ENCODE results near the gene PEX14.
"Not testable (repeated sequence)": the region's sequence is repeated elsewhere in the genome, so short reads cannot be mapped to it uniquely, and the experiment has no call there.

The PEX14 gene

DNA sequence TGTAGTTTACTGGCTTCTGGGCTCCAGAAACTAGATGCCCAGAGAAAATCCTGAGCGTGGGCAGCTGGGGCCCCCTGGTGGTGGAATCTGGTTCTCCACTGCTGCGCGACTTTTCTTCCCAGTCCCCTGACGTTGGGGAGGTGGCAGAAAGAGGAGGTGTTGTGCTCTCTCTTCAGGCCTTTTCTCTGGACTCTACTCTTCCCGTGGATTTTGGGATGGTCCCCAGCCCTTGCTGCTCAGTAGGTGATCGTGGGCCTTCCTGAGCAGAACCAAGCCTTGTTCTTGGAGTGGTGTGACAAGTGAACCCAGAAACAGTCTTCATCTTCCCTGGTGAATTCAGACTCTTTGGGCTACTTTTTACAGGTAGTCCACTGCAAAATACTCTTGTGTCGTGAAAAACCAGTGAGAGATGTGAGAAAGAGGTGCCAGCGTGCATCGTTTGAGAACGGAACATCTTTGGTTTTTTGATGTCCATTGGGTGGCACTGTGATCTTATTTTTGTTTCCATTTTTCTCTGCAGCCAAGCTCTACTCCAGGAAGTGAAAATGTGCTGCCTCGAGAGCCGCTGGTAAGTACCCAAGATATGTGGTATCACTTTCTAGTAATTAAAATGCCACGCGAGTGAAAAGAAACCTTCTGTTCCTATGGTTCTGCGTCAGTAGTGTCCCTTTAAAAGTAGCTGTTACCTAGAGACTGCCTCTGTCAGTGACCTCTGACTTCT is 20.2 kb downstream of the PEX14 start:
- FAIRE-seq, result peak; percentile 20

DNA sequence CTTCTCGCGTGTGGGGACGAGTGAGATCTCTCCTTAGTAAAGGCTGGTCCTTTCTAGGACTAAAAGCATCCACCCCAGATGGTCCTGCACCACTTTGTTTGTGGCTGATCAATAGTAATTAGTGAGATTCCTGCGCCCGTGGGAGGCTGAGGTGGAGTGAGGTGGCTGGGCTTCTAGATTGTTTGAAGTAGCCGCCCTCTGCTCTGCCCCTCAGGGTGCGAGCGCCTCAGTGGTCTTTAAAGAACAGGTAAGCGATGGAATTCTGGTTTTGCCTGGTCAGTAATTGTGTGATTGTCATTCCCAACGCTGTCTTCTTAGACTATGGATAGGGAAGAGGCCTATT is 20.7 kb downstream of the PEX14 start:
- FAIRE-seq, result no peak
- DNase-seq (ENCODE audit: insufficient read length, low spot score), result no peak
- no peak for TF ChIP-seq POLR2A (IDR thresholded peaks at IDR 0.05; ENCODE audit: low read depth, low read length)

More for the DNA sequence above, 20.2 kb downstream of the PEX14 start:
- peak; percentile 40 for DNase-seq (ENCODE audit: insufficient read length, low spot score)
- TF ChIP-seq POLR2A (IDR thresholded peaks at IDR 0.05; ENCODE audit: low read depth, low read length), result no peak

DNA sequence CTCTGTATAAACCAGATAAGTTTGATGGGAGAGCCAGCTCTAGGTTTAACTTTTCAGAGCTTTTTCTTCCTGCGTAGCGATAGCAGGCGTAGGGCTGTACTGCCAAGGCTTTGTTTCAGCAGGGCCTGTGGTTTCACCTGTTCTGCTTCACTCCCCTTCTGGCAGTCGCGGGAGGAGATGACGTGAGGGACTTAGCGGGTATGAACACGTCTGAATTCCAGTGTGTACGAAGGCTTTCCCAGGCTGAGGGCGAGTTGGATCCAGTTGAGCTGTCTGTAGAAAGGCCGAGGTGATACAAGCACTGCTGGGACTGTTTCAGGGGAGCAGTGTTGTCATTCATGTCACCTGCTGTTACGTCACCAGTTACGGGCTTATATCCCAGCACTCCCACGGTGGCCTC is 21.2 kb downstream of the PEX14 start:
- no peak for FAIRE-seq
- DNase-seq (ENCODE audit: insufficient read length, low spot score), result no peak
- TF ChIP-seq POLR2A (IDR thresholded peaks at IDR 0.05; ENCODE audit: low read depth, low read length), result no peak

DNA sequence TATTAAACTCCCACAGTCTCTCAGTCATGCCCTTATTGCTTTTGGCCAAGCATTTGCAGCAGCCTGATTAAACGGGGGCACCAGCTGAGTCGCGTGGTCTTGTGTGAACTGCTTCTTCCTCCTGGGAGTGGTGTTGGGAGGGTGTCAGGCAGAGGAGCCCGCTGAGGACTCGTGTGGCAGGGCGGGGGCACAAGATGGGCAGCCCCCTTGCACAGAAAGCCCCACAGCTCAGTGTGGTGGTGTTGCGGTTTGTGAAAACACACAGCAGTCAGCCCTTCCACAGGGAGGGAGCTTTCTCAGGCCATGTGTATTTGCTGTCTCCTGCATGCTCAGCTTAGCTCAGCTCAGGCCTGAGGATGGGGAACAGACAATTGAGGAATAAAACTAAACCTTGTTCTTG is 22.4 kb downstream of the PEX14 start:
- no peak for DNase-seq (ENCODE audit: insufficient read length, low spot score)
- TF ChIP-seq POLR2A (IDR thresholded peaks at IDR 0.05; ENCODE audit: low read depth, low read length), result no peak
- no peak for FAIRE-seq

DNA sequence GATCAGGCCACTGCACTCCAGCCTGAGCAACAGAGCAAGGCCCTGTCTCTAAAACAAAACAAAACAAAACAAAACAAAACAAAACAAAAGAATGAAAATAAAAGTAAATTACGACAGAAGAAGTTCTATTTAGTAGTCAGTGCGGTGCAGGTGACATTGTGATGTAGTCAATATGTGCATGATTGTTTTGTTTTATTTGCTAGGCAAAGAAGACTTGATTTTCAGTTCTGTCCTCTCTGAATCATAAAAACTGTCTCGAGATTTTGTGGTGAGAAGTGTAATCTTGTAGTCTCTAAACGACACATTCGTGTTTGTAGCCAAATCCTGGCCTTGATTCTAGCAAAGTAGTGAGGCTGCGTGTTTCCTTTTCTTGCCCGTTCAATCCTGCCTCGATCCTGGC is 23.5 kb downstream of the PEX14 start:
- no peak for FAIRE-seq
- DNase-seq (ENCODE audit: insufficient read length, low spot score), result no peak
- no peak for TF ChIP-seq POLR2A (IDR thresholded peaks at IDR 0.05; ENCODE audit: low read depth, low read length)

DNA sequence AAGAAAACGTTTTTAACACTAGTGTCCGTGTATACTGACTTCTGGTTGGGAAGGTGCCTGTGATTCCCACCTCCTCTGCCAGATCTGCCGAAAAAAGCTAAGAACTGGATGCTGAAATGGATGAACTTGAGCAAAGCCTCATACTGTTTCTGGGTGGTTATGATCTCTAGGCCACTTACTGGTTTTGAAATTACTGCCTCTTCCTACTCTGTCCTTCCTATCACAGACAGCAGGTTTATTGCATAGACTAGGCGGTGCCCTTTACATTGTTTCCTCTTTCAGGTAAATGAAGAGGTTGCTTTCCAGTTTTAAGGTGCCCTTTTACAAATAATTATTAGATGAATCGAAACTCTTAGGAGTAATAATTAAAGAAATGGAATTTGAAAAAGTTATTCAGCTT is 27.5 kb downstream of the PEX14 start:
- FAIRE-seq (no peak), DNase-seq (ENCODE audit: insufficient read length, low spot score) (no peak)
- no peak for TF ChIP-seq POLR2A (IDR thresholded peaks at IDR 0.05; ENCODE audit: low read depth, low read length)

DNA sequence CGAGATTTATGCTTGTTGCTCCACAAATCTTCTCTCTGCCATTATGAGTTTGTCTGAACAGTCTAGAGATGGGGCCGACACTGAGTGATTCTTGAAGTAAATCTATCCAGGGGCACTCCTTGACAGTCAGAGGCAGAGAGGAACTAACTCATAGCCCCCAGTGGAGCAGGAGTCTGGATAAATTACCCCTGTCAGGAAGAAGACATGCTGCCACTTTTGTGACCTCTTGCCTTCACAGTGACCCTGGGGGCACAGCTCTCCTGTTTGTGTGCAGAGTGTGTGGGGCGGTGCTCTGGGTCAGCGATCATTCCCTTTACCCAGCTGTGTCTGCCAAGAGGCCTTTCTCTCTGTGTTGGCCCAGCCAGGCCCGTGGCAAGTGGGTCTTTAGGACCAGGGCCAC is 29.5 kb downstream of the PEX14 start:
- FAIRE-seq (no peak), DNase-seq (ENCODE audit: insufficient read length, low spot score) (no peak)
- TF ChIP-seq POLR2A (IDR thresholded peaks at IDR 0.05; ENCODE audit: low read depth, low read length), result no peak

DNA sequence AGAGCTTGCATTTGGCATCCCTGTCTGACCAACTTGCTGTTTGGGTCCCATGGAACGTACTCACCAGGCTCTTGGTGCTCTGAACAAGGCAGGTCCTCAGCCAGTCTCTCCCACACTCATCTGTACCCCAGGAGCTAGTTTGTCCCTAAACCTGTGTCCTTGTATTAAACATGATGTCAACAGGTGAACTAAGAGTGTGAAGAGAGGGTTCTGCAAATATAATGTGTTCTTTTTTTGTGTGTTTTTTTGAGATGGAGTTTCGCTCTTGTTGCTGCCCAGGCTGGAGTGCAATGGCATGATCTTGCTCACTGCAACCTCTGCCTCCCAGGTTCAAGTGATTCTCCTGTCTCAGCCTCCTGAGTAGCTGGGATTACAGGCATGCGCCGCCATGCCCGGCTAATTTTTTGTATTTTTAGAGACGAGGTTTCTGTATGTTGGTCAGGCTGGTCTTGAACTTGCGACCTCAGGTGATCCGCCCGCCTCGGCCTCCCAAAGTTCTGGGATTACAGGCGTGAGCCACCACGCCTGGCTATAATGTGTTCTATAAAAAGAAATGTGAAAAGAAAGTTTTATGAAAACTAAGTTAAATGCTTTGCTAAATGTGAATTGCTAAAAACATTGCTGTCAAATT is 31.4 kb downstream of the PEX14 start:
- not testable (repeated sequence) for DNase-seq (ENCODE audit: insufficient read length, low spot score); FAIRE-seq

DNA sequence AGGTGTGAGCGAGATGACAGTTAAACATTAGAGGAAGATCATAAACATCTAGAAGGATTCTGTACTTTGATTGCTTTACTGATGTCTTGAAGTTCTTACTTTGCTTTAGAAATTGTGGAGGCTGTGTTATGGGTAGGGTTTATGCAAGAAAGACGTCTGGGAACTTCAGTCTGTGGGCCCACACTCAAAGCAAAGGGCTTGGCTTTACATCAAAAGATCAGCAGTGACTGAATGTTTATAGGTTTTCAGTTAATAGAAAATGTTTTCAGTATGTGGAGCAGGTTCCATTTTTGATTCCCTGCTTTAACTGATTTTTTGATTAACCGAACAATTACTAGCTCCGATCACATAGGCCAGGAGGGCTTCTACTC is 31.9 kb downstream of the PEX14 start:
- no peak for FAIRE-seq
- no peak for TF ChIP-seq POLR2A (IDR thresholded peaks at IDR 0.05; ENCODE audit: low read depth, low read length)

DNA sequence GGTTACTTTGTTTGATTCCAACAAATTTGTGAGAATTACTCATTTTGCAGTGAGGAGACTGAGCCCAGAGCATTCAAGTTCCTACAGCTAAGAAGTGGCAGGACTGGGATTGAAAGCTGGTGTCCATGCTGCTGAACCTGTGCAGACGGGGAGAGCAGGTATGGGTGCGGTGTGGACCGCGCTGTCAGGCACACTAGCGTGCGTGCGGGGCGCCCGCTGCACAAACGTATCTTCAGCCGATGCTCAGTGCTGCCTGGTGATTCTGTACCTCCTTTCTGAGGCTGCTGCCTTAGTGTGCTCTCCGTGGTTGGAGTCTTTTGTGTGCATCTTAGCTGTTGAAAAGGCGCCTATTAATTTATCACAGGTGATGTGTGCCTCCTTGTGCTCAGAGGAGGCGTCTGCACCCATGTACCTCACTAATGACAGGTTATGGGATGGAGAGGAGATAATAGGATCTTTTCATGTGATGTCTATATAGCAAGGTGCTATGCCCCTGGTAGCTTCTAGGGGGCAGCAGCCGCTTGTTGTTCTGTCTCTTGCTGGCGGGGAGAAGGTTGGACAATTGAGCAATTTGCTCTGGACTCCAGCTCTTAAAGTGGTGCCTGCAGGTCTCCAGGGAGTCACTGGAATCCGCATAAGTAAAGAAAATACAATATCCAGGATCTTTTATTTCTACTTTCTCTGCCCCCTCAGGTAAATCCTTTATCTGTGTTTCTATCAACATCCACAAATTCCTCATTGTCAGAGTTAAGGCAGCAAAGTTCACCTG is 32.5 kb downstream of the PEX14 start:
- FAIRE-seq, result no peak
- TF ChIP-seq POLR2A (IDR thresholded peaks at IDR 0.05; ENCODE audit: low read depth, low read length), result no peak
- peak; percentile 35 for DNase-seq (ENCODE audit: insufficient read length, low spot score)

More for the DNA sequence above, 31.9 kb downstream of the PEX14 start:
- DNase-seq (ENCODE audit: insufficient read length, low spot score), result no peak

DNA sequence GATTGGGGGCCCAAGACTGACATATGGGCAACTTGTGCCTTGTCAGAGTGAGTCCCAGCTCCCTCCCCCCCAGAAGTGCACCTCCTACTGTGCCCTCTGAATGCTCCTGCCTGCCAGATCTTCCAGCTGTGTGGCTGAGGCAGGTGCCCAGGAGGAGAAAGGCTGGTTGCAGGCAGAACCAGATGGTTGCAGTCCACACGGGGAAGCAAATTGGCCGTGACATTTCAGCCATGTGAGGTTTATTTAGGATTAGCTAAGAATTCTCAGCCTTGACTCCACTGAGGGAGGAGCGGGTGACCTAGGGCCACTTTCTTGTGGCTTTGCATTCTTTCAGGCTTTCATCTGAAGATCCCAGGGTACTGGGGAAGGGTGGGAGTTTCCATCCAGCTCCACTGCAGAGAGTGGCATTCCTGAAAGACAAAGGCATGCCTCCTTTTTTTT is 33.8 kb downstream of the PEX14 start:
- no peak for DNase-seq (ENCODE audit: insufficient read length, low spot score)
- TF ChIP-seq POLR2A (IDR thresholded peaks at IDR 0.05; ENCODE audit: low read depth, low read length), result no peak
- FAIRE-seq, result no peak

DNA sequence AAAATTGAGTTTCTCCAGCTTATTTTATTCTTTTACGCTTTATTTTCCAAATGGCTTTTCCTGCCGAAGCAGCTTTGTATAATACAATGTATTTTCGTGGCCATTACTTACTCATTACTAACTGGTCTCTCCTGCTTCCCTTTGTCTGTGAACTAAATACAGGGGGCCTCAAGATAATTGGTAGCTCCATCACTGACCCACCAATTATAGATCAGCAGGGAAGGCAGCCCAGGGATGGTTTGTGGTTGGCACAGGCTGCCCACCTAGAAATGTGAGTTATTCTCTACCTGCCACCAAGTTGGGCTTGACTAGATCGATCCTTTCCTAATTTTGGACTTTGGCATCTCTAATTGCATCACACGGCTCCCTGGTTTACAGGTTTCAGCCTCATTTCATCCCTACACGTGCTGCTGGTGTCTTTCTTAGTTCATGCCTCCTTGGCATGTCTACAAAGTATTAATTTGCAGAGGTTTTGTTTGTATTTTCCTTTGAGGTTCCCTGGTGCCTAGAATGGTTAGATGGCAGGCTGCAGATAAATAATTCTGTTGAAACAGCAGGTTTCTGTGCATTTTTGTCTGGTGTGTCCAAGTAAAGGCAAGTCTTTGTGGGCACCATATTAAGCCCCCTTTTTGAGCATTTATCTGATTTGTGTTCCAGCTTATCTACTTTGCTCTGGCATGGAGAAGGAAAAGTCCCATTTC is 35.2 kb downstream of the PEX14 start:
- no peak for TF ChIP-seq POLR2A (IDR thresholded peaks at IDR 0.05; ENCODE audit: low read depth, low read length)
- FAIRE-seq, result no peak
- DNase-seq (ENCODE audit: insufficient read length, low spot score), result no peak

DNA sequence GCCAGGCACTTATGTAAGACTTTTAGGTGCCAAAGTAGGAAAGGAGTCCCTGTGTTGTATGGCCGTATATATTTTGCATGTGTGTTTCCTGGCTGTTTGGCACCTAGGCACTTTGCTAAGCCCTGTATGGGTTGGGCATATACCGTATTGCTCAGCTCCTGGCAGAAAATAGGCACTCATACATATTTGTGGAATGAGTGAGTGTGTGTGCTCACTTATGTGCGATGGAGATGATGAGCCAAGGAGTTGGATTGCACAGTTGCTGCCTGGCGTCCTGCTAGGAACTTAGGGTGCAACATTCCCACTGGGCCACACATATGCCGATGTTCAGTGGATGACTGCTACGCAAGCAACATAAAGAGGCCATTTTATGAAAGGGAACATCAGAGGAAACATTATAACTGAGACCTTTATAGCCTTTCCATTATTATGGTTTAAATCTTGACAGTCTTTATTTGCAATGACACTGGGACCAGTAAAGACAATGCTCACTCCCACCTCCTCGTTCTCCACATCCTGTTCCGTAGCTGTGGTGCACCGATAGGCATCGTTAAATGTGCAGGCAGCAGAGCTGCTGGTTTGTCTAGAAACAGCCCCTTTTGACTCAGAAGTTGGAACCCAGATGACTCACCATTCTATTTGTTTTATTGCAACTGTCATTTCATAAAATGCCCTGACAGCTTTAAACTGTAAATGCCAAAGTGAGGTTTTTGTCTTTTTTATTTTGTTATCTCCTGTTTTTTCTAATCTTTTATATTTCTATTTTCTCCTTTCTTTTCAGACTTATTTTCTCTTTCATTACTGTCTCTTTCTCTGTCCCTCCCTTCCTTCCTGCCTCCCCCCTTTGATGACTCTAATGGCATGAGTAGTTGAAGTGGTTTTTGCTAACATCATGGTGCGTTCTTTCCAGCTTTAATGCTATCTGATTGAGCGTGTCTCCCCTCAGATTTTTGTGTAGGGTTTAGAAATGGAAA is 36.1 kb downstream of the PEX14 start:
- TF ChIP-seq POLR2A (IDR thresholded peaks at IDR 0.05; ENCODE audit: low read depth, low read length), result no peak
- FAIRE-seq (peak; percentile 95), DNase-seq (ENCODE audit: insufficient read length, low spot score) (peak; percentile 33)

All from H54 (cell line).